Uterus (tissue), 4 donors: ENCODE results near the gene FGF19. TPM values are rescaled to one million over a fixed set of nuclear protein-coding genes. Genes with fewer than 3 reads are reported as not detected.

Source experiments
- DNase-seq, 2 donors: peaks; one replicate each; pipeline ENCODE4 v3.0.0-alpha.2; 2019 to 2020
- H3K27ac ChIP-seq, 2 donors: fragments of 200-600 bp; sonication (generic); 1 replicate in 1 of 2; 2 replicates in 1 of 2; pipeline ENCODE4 v1.5.1; 2016 to 2018
- H3K27me3 ChIP-seq, 2 donors: fragments of 200-600 bp; sonication (generic); one replicate each; pipeline ENCODE4 v1.5.1; 2018 to 2019; ENCODE audit warnings: control low read depth in 1 of 2
- H3K36me3 ChIP-seq, 2 donors: fragments of 200-600 bp; sonication (generic); one replicate each; pipeline ENCODE4 v1.5.1; 2019; ENCODE audit warnings: control low read depth in 1 of 2
- H3K4me1 ChIP-seq, 2 donors: fragments of 200-600 bp; sonication (generic); one replicate each; pipeline ENCODE4 v1.5.1; 2018 to 2019; ENCODE audit warnings: control low read depth in 1 of 2
- H3K4me3 ChIP-seq, 2 donors: fragments of 200-600 bp; sonication (generic); 1 replicate in 1 of 2; 2 replicates in 1 of 2; pipeline ENCODE4 v1.5.1; 2018 to 2019; ENCODE audit warnings: mild to moderate bottlenecking in 1 of 2
- H3K9me3 ChIP-seq, 2 donors: fragments of 200-600 bp; sonication (generic); one replicate each; pipeline ENCODE4 v1.5.1; 2019; ENCODE audit warnings: control low read depth in 1 of 2
- CTCF ChIP-seq, 4 experiments: fragments of 200-600 bp in 2 of 4; fragments of 450-650 bp in 2 of 4; sonication (generic) in 2 of 4; IDR thresholded peaks; one replicate each; pipeline ENCODE4 v1.5.1; 2016 to 2019; ENCODE audit warnings: antibody characterized with exemption in 4 of 4, mild to moderate bottlenecking in 2 of 4, moderate library complexity in 1 of 4
- POLR2A ChIP-seq, 2 donors: fragments of 450-650 bp; IDR thresholded peaks; one replicate each; pipeline ENCODE4 v1.6.1; 2016; ENCODE audit warnings: antibody characterized with exemption in 2 of 2, mild to moderate bottlenecking in 1 of 2, moderate library complexity in 1 of 2
- intact Hi-C: fragments of 100-400 bp; cut with DNase I; formaldehyde crosslinking; loops from one replicate; pipeline ENCODE4 v1.15.1; 2023; ENCODE audit warnings: low total_unique reads
- total RNA-seq, 4 donors: library from RNA; depleted of rRNA in 3 of 4; stranded (reverse); fragments of >200 nt in 3 of 4; gene quantifications; one replicate each; pipeline versions ENCODE4 v1.1.0 to v1.2.4, GENCODE V29; 2014 to 2023
- donor health status: DM: yes; HTN: yes; CAD: no.

The FGF19 gene
- total RNA-seq, 4 donors from 2014 or later, result 0.97 TPM; not detected in 3

GRCh38 chr11:69657456-69657910 lies 46.3 kb downstream of the FGF19 start:
- no peak for DNase-seq
- H3K27ac ChIP-seq, result no peak overlapping the region
- intact Hi-C loops, result no loop called here
- H3K4me1 ChIP-seq, result no peaks in the 10 kb centered on the region
- H3K36me3 ChIP-seq, result no peaks in the 10 kb centered on the region
- no peaks in the 10 kb centered on the region for H3K27me3 ChIP-seq
- TF ChIP-seq CTCF (IDR thresholded peaks at IDR 0.05) (no peak), POLR2A (IDR thresholded peaks at IDR 0.05) (no peak)
- no peaks in the 10 kb centered on the region for H3K9me3 ChIP-seq
- no peak overlapping the region for H3K4me3 ChIP-seq

- intact Hi-C loops, result no loop called here
- TF ChIP-seq POLR2A (IDR thresholded peaks at IDR 0.05) (no peak), CTCF (IDR thresholded peaks at IDR 0.05) (no peak)
Measured at GRCh38 chr11:69656536-69657455, 47.0 kb downstream of the FGF19 start.

GRCh38 chr11:69655479-69656428 lies 48.1 kb downstream of the FGF19 start:
- Histone ChIP-seq H3K27ac (no peak overlapping the region), H3K27me3 (no peaks in the 10 kb centered on the region), H3K4me3 (no peak overlapping the region), H3K9me3 (no peaks in the 10 kb centered on the region), H3K36me3 (no peaks in the 10 kb centered on the region), H3K4me1 (no peaks in the 10 kb centered on the region)
- DNase-seq, result no peak
- no peak for TF ChIP-seq POLR2A (IDR thresholded peaks at IDR 0.05)
- no peak for TF ChIP-seq CTCF (IDR thresholded peaks at IDR 0.05)
- intact Hi-C loops, result no loop called here

More at GRCh38 chr11:69656536-69657455, 47.0 kb downstream of the FGF19 start:
- no peaks in the 10 kb centered on the region for H3K4me1 ChIP-seq
- no peak for DNase-seq
- H3K4me3 ChIP-seq, result no peak overlapping the region
- no peaks in the 10 kb centered on the region for H3K9me3 ChIP-seq
- H3K36me3 ChIP-seq, result no peaks in the 10 kb centered on the region
- no peak overlapping the region for H3K27ac ChIP-seq
- no peaks in the 10 kb centered on the region for H3K27me3 ChIP-seq

- H3K27ac ChIP-seq, result no peak overlapping the region
- H3K9me3 ChIP-seq, result no peaks in the 10 kb centered on the region
- no peak for TF ChIP-seq POLR2A (IDR thresholded peaks at IDR 0.05)
- no peak for TF ChIP-seq CTCF (IDR thresholded peaks at IDR 0.05)
- no peaks in the 10 kb centered on the region for H3K27me3 ChIP-seq
- DNase-seq, result no peak
- H3K36me3 ChIP-seq, result no peaks in the 10 kb centered on the region
- H3K4me3 ChIP-seq, result no peak overlapping the region
- intact Hi-C loops, result no loop called here
- H3K4me1 ChIP-seq, result no peaks in the 10 kb centered on the region
Measured at GRCh38 chr11:69654660-69655478, 49.0 kb downstream of the FGF19 start.
